Vagina (tissue), 2 donors: ENCODE data around the gene GREM1.

Source experiments
- CTCF ChIP-seq, 3 experiments: fragments of 450-650 bp in 2 of 3; fragments of 200-600 bp in 1 of 3; sonication (generic) in 1 of 3; IDR thresholded peaks; one replicate each; pipeline ENCODE4 v1.5.1; 2017 to 2019; ENCODE audit warnings: antibody characterized with exemption in 3 of 3, mild to moderate bottlenecking in 2 of 3, moderate library complexity in 2 of 3
- POLR2A ChIP-seq, 2 donors: fragments of 450-650 bp; IDR thresholded peaks; one replicate each; pipeline ENCODE4 v1.6.1; 2017; ENCODE audit warnings: antibody characterized with exemption in 2 of 2, mild to moderate bottlenecking in 2 of 2, moderate library complexity in 2 of 2
- POLR2AphosphoS5 ChIP-seq, 2 donors: sonication (generic); formaldehyde crosslinking; IDR thresholded peaks; one replicate each; pipeline ENCODE4 v1.9.0; 2017; ENCODE audit warnings: antibody characterized with exemption in 2 of 2, mild to moderate bottlenecking in 2 of 2, low read depth in 1 of 2; ENCODE audit not compliant: insufficient read depth in 1 of 2

GRCh38 chr15:32690941-32691688 is 26.7 kb upstream of the GREM1 start:
- TF ChIP-seq CTCF (IDR thresholded peaks at IDR 0.05) (no peak), POLR2A (IDR thresholded peaks at IDR 0.05) (no peak), POLR2AphosphoS5 (IDR thresholded peaks at IDR 0.05; ENCODE audit: insufficient read depth in 1 of 2, low read depth in 1 of 2) (no peak)
